Calu3 (cell line): Measurements from ENCODE around the gene NUP188. TPM values are rescaled to one million over a fixed set of nuclear protein-coding genes. Genes with fewer than 3 reads are reported as not detected.

Source experiments
- BruUV-seq: library from RNA; stranded (reverse); fragments of 400-500 nt; replicated peaks from 2 replicates; lab custom pipeline; 2021; lab: Mats Ljungman, UMichigan
- CTCF ChIA-PET: fragments of 300-600 bp; sonication (Branson Sonifier 250); formaldehyde crosslinking; loops from one replicate; lab custom pipeline; 2022; ENCODE audit warnings: antibody characterized with exemption; lab: Charles Lee
- DNase-seq: peaks from one replicate; pipeline ENCODE4 v3.0.0; 2022
- H3K27ac Mint-ChIP-seq: one replicate; pipeline ENCODE4 v1.8.0; 2022; ENCODE audit warnings: mixed read lengths; ENCODE audit not compliant: unreplicated experiment
- H3K27me3 Mint-ChIP-seq: one replicate; pipeline ENCODE4 v1.8.0; 2022; ENCODE audit warnings: mixed read lengths; ENCODE audit not compliant: unreplicated experiment
- H3K36me3 Mint-ChIP-seq: one replicate; pipeline ENCODE4 v1.8.0; 2022; ENCODE audit warnings: mild to moderate bottlenecking, moderate library complexity, mixed read lengths; ENCODE audit not compliant: insufficient read depth, unreplicated experiment
- H3K4me1 Mint-ChIP-seq: one replicate; pipeline ENCODE4 v1.8.0; 2022; ENCODE audit warnings: mild to moderate bottlenecking, low read depth, mixed read lengths; ENCODE audit not compliant: unreplicated experiment
- H3K4me3 Mint-ChIP-seq: one replicate; pipeline ENCODE4 v1.8.0; 2022; ENCODE audit warnings: mild to moderate bottlenecking, low read depth, moderate library complexity, mixed read lengths; ENCODE audit not compliant: unreplicated experiment
- H3K9me3 Mint-ChIP-seq: one replicate; pipeline ENCODE4 v1.8.0; 2022; ENCODE audit warnings: low read depth, mixed read lengths; ENCODE audit not compliant: unreplicated experiment
- CTCF ChIP-seq: fragments of 200-600 bp; IDR thresholded peaks from one replicate; pipeline ENCODE4 v1.8.0; 2022; ENCODE audit warnings: antibody characterized with exemption; ENCODE audit not compliant: unreplicated experiment
- intact Hi-C: fragments of 100-400 bp; cut with micrococcal nuclease; formaldehyde crosslinking; loops from one replicate; pipeline ENCODE4 v1.10.0; 2022; ENCODE audit not compliant: unreplicated experiment
- total RNA-seq: library from RNA; stranded (reverse); gene quantifications from 2 replicates; pipeline ENCODE4 v1.2.3, GENCODE V29; 2022

NUP188 gene
- total RNA-seq, 1 experiment from 2014 or later, result 34.3 TPM

- DNase-seq, result no peak
- BruUV-seq, result no TSS peak
- Mint-ChIP-seq H3K4me3 (no peak overlapping the region), H3K36me3 (peaks cover 19% of the 10 kb centered on the region), H3K27ac (no peak overlapping the region), H3K9me3 (no peaks in the 10 kb centered on the region), H3K27me3 (no peaks in the 10 kb centered on the region), H3K4me1 (no peaks in the 10 kb centered on the region)
- CTCF ChIA-PET, result no interaction called here
- TF ChIP-seq CTCF, result no peak
- intact Hi-C loops, result no loop called here
Measured at GRCh38 chr9:129012893-129013448, 65.5 kb downstream of the NUP188 start.

- Mint-ChIP-seq H3K9me3 (no peaks in the 10 kb centered on the region), H3K27ac (no peak overlapping the region), H3K27me3 (no peaks in the 10 kb centered on the region), H3K4me1 (no peaks in the 10 kb centered on the region), H3K4me3 (no peak overlapping the region), H3K36me3 (peaks cover 21% of the 10 kb centered on the region)
- intact Hi-C loops, result no loop called here
- no peak for DNase-seq
- CTCF ChIA-PET, result no interaction called here
- TF ChIP-seq CTCF, result no peak
- no TSS peak for BruUV-seq
Measured at GRCh38 chr9:129013674-129014073, 66.2 kb downstream of the NUP188 start.

- Mint-ChIP-seq H3K27ac (no peak overlapping the region), H3K36me3 (peaks cover 24% of the 10 kb centered on the region), H3K27me3 (no peaks in the 10 kb centered on the region), H3K9me3 (no peaks in the 10 kb centered on the region), H3K4me1 (no peaks in the 10 kb centered on the region), H3K4me3 (no peak overlapping the region)
- CTCF ChIA-PET, result no interaction called here
- intact Hi-C loops, result no loop called here
- no peak for TF ChIP-seq CTCF
- no TSS peak for BruUV-seq
- no peak for DNase-seq
Measured at GRCh38 chr9:129014124-129014523, 66.6 kb downstream of the NUP188 start.

GRCh38 chr9:129014608-129015007, 67.1 kb downstream of the NUP188 start:
- Mint-ChIP-seq H3K4me1 (no peaks in the 10 kb centered on the region), H3K4me3 (no peak overlapping the region), H3K36me3 (peaks cover 19% of the 10 kb centered on the region), H3K27ac (no peak overlapping the region), H3K27me3 (no peaks in the 10 kb centered on the region), H3K9me3 (no peaks in the 10 kb centered on the region)
- no peak for TF ChIP-seq CTCF
- no peak for DNase-seq
- intact Hi-C loops, result no loop called here
- CTCF ChIA-PET, result no interaction called here
- no TSS peak for BruUV-seq
